GM19372 (cell line): ENCODE data around the gene RHOV.
A peak's percentile ranks its signal among the peaks of the same experiment; 100 is the strongest.
"Not testable (repeated sequence)": the region's sequence is repeated elsewhere in the genome, so short reads cannot be mapped to it uniquely, and the experiment has no call there.

Source experiments
- ATAC-seq: cut with Tn5 transposase; IDR thresholded peaks from one replicate; pipeline ENCODE4 v1.9.1; 2021; ENCODE audit warnings: mild to moderate bottlenecking, low read depth, moderate library complexity; ENCODE audit not compliant: unreplicated experiment

The RHOV gene

GRCh38 chr15:40878785-40879184 is 4.8 kb upstream of the RHOV start:
- ATAC-seq = no peak

GRCh38 chr15:40877694-40878093 is 3.7 kb upstream of the RHOV start:
- ATAC-seq = no peak

DNA sequence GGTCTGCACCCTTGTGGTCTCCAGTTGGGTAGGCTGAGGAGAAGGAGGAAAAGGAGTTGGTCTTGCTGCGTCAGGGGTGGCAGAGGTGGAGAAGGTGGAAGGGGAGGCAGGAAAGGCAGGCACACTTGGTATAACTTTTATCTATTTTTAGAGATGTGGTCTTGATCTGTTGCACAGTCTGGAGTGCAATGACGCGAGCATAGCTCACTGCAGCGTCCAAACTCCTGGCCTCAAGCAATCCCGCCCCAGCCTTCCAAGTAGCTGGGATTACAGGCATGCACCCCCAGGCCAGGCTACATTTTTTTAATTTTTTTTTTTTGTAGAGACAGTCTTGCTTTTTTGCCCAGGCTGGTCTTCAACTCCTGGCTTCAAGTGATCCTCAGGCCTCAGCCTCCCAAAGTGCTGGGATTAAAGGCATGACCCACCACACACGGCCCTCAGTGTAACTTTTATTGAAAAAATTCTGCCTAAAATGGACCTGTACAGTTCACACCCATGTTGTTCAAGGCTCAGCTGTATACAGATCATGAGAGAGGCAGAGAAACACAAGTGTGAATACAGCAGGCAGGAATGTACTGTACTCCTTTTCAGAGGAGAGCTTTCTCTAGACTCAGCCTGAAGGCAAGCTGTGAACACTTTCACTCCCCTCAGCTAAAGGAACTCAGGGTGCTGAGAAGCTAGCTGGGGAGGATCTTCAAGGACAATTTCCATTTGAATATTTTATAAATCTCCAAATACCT is 2.1 kb upstream of the RHOV start:
- ATAC-seq = no peak

GRCh38 chr15:40872791-40873693 is 992 bp downstream of the RHOV start:
- ATAC-seq = no peak

- no peak for ATAC-seq
Measured at GRCh38 chr15:40871749-40872617, 2.1 kb downstream of the RHOV start.

DNA sequence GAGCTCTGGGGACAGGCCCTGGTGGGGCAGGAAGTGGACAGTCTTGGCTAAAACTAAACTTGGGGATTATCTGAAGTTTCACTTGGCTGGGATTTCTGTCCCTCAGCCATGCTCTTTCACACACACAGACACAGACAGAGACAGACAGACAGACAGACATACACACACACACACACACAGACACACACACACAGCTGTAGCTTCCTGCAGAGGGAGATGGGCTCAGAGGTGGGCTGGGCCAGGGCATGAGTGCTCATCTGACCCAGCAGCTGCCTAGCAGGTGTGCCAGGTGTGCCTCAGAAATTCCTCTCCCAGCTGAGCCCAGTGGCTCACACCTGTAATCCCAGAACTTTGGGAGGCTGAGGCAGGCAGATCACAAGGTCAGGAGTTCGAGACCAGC is 3.3 kb downstream of the RHOV start:
- ATAC-seq = no peak

- no peak for ATAC-seq
Measured at GRCh38 chr15:40869686-40870085, 4.3 kb downstream of the RHOV start.

- no peak for ATAC-seq
Measured at GRCh38 chr15:40867199-40867598, 6.8 kb downstream of the RHOV start.

DNA sequence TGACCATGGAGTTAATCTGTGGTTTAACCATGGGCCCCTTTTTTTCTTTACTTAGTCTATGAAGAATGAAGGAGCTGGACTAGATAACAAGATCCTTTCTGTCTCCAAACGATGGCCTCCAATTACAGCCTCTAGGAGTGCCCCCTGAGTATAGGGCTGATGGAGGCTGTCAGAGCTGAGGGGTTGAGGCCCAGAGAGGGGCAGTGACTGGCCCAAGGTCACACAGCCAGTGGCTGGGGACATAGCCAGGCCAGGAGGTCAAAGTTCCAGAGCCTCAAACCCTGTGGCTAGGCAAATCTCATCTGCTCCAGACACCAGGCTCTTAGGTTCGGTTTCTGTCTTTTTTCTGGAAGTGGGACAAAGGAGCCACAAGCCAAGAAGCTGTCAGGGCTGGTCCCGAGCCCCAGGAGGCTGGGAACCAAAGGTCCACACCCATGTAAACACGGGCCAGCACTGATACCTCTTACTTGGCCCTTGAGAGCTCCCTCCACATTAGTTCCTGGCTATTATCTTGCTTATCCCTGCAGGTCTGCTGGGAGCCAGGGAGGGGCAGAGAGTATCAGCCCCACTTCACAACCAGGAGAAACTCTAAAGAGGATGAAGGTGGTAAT is 10.3 kb downstream of the RHOV start:
- no peak for ATAC-seq

- not testable (repeated sequence) for ATAC-seq
Measured at GRCh38 chr15:40861147-40861546, 12.9 kb downstream of the RHOV start.

DNA sequence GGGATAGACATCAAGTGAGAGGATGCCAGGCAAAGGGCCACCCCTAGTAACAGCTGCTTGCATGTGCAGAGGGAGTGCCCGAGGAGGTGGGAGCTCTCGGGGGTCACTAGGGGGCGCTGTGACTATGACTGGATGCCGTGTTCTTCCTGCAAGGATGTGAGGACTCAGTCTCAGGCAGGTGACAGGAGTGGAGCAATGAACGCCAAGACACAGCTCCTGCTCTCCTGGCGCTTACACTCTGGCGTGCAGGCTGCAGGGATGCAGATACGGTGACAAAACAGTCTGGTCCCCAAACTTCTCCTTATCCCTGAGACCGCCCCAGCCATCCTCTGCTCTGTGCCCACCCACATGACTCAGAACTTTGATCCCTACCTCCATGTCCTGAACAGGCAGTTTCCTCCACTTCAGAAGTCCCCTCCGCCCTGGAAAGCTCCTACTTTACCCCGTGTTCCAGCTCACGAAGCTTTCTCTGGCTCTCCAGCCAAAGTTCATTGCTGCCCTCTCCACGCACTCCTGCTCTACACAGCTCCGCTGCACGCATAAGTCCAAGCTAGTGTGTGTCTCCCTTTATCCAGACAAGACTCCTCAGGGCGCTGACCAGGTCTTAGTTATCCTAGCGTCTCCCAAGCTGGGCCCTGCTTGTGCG is 14.7 kb downstream of the RHOV start:
- no peak for ATAC-seq

DNA sequence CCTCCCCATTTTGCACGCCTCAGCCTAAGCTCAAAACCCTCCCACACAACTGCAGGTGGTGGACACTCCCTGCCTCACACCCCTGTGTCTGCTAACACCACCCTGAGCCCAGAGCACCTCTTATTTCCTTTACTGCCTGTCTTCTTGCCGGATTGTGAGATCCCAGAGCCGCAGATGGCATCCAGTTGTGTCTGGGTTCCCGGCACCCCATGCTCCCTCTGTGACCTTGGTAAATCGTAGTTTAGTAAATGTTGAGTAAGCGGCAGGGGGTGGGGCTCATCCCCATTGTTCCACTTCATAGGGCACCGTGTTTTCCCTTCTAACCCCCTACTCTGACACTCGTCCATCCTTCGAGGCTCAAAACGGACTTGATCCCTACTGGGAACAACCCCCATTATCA is 15.3 kb downstream of the RHOV start:
- ATAC-seq = no peak

GRCh38 chr15:40857601-40858341 is 16.3 kb downstream of the RHOV start:
- peak; percentile 68 for ATAC-seq

DNA sequence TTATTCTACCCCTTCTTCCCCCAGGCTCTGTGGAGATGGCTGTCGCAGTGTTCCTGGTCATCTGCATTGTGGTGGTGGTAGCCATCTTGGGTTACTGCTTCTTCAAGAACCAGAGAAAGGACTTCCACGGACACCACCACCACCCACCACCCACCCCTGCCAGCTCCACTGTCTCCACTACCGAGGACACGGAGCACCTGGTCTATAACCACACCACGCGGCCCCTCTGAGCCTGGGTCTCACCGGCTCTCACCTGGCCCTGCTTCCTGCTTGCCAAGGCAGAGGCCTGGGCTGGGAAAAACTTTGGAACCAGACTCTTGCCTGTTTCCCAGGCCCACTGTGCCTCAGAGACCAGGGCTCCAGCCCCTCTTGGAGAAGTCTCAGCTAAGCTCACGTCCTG is 17.3 kb downstream of the RHOV start:
- no peak for ATAC-seq

DNA sequence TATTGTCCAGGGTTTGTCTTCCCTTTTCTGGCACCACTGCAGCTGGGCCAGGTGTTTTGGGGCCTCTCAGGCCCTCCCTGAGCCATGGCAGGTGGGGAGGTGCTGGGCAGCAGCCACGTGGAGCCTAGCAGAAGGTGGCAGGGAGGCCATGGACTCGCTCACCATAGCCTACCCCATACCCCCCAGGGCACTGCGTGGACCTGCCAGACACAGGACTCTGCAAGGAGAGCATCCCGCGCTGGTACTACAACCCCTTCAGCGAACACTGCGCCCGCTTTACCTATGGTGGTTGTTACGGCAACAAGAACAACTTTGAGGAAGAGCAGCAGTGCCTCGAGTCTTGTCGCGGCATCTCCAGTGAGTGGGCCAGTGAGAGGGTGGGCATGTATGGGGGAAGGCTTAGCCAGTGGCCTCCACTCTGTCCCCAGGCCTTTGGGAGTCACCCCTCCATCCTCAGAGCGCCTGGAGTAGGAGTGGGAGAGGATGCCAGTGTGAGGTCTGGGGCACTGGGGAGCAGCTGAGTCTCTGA is 18.3 kb downstream of the RHOV start:
- no peak for ATAC-seq

GRCh38 chr15:40854161-40854560 is 19.9 kb downstream of the RHOV start:
- ATAC-seq = no peak

DNA sequence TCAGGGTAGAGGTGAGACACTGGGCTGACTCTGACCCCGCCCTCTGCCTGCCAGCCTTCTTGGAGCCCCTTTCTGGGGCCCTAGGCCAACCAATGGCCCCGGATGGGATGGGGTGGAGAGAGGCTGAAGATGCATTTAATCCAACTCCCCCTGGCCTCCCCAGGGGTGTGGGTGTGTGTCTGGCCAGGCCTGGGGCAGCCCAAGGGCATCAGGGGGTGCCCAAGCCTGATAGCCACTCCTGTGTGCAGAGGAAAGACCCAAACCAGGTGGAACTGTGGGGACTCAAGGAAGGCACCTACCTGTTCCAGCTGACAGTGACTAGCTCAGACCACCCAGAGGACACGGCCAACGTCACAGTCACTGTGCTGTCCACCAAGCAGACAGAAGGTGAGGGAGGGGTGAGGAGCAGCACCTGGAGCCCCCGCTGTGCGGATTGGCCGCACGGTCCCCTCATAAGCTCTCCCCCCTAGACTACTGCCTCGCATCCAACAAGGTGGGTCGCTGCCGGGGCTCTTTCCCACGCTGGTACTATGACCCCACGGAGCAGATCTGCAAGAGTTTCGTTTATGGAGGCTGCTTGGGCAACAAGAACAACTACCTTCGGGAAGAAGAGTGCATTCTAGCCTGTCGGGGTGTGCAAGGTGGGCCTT is 20.7 kb downstream of the RHOV start:
- ATAC-seq = no peak

- ATAC-seq = no peak
Measured at GRCh38 chr15:40852529-40852928, 21.5 kb downstream of the RHOV start.
